B cell (primary cell): ENCODE results near the gene MNAT1. TPM values are rescaled to one million over a fixed set of nuclear protein-coding genes. Genes with fewer than 3 reads are reported as not detected.

Experiments
- ATAC-seq: fragments of 200-7000 bp; cut with Tn5 transposase; one replicate; pipeline ENCODE4 v1.10.0; 2021; ENCODE audit warnings: low read depth, mild to moderate bottlenecking, moderate number of reproducible peaks, moderate library complexity
- CTCF ChIA-PET: fragments of 350-600 bp; sonication (Branson Sonifier 250); formaldehyde crosslinking; loops from one replicate; lab custom pipeline; 2021; ENCODE audit warnings: antibody characterized with exemption, inconsistent platforms; lab: Charles Lee
- POLR2A ChIA-PET: fragments of 350-600 bp; sonication (Branson Sonifier 250); formaldehyde crosslinking; loops from one replicate; lab custom pipeline; 2021; ENCODE audit warnings: antibody characterized with exemption; lab: Charles Lee
- DNase-seq: peaks from one replicate; pipeline ENCODE4 v3.0.0; 2013
- H2AFZ ChIP-seq: 2 replicates; pipeline ENCODE4 v1.6.1; 2012; ENCODE audit warnings: mild to moderate bottlenecking, low read depth, low read length; ENCODE audit not compliant: insufficient read depth, poor library complexity, severe bottlenecking
- H3K27ac ChIP-seq, 2 donors: 1 replicate in 1 of 2; 2 replicates in 1 of 2; pipeline ENCODE4 v1.5.1; 2012 to 2013; ENCODE audit warnings: low read length in 2 of 2, mild to moderate bottlenecking in 2 of 2, moderate library complexity in 1 of 2
- H3K27me3 ChIP-seq, 4 experiments: fragments of 200-600 bp in 1 of 4; sonication (generic) in 1 of 4; replicated peaks in 1 of 4; 1 replicate in 2 of 4; 2 replicates in 2 of 4; pipeline versions ENCODE4 v1.6.1 to v1.7.0; 2013 to 2016; ENCODE audit warnings: low read length in 3 of 4, mild to moderate bottlenecking in 2 of 4, mixed read lengths in 1 of 4, moderate library complexity in 1 of 4; ENCODE audit not compliant: insufficient read depth in 4 of 4, control insufficient read depth in 3 of 4; ENCODE audit errors: control extremely low read depth in 1 of 4
- H3K36me3 ChIP-seq, 2 experiments: replicated peaks in 1 of 2; 1 replicate in 1 of 2; 2 replicates in 1 of 2; pipeline versions ENCODE4 v1.6.1 to v1.7.1; 2013; ENCODE audit warnings: low read length in 1 of 2; ENCODE audit not compliant: insufficient read depth in 2 of 2, control insufficient read depth in 1 of 2; ENCODE audit errors: control extremely low read depth in 1 of 2, extremely low read depth in 1 of 2
- H3K4me1 ChIP-seq, 2 donors: fragments of 200-600 bp in 1 of 2; sonication (generic) in 1 of 2; 1 replicate in 1 of 2; 2 replicates in 1 of 2; pipeline versions ENCODE4 v1.5.1 to v1.6.1; 2013 to 2017; ENCODE audit warnings: low read length in 2 of 2; ENCODE audit not compliant: control insufficient read depth in 2 of 2, insufficient read depth in 2 of 2
- H3K4me2 ChIP-seq: replicated peaks from 2 replicates; pipeline ENCODE3; 2012; ENCODE audit warnings: mild to moderate bottlenecking, low read depth, low read length; ENCODE audit not compliant: poor library complexity, severe bottlenecking
- H3K4me3 ChIP-seq, 5 experiments: fragments of 200-600 bp in 1 of 5; sonication (generic) in 1 of 5; 1 replicate in 3 of 5; 2 replicates in 2 of 5; pipeline versions ENCODE4 v1.5.1 to v1.7.0; 2011 to 2016; ENCODE audit warnings: low read length in 4 of 5, mild to moderate bottlenecking in 4 of 5, low read depth in 2 of 5, control low read depth in 1 of 5, moderate library complexity in 1 of 5; ENCODE audit not compliant: insufficient read depth in 1 of 5; ENCODE audit errors: control extremely low read depth in 1 of 5, extremely low read depth in 1 of 5
- H3K79me2 ChIP-seq: fragments of 200-600 bp; sonication (generic); one replicate; pipeline ENCODE4 v1.6.0; 2016; ENCODE audit warnings: low read length; ENCODE audit not compliant: control insufficient read depth, insufficient read depth
- H3K9ac ChIP-seq: fragments of 200-600 bp; sonication (generic); 2 replicates; pipeline ENCODE4 v1.6.1; 2017; ENCODE audit warnings: mild to moderate bottlenecking, low read length, moderate library complexity
- H3K9me3 ChIP-seq, 3 donors: one replicate each; pipeline versions ENCODE4 v1.6.1 to v1.7.1; 2013; ENCODE audit warnings: low read length in 2 of 3; ENCODE audit not compliant: control insufficient read depth in 2 of 3, insufficient read depth in 1 of 3; ENCODE audit errors: control extremely low read depth in 1 of 3
- H4K20me1 ChIP-seq: 2 replicates; pipeline ENCODE4 v1.6.0; 2012; ENCODE audit warnings: mild to moderate bottlenecking, low read length; ENCODE audit not compliant: insufficient read depth, control insufficient read depth, poor library complexity, severe bottlenecking
- H3K27ac Mint-ChIP-seq: one replicate; pipeline ENCODE4 v1.8.0; 2021; ENCODE audit warnings: mixed read lengths
- H3K27me3 Mint-ChIP-seq: one replicate; pipeline ENCODE4 v1.8.0; 2021; ENCODE audit warnings: mixed read lengths
- H3K4me1 Mint-ChIP-seq: one replicate; pipeline ENCODE4 v1.8.0; 2021; ENCODE audit warnings: mixed read lengths
- H3K4me3 Mint-ChIP-seq: one replicate; pipeline ENCODE4 v1.8.0; 2021; ENCODE audit warnings: mixed read lengths
- H3K9me3 Mint-ChIP-seq: one replicate; pipeline ENCODE4 v1.8.0; 2022; ENCODE audit warnings: mixed read lengths; ENCODE audit not compliant: insufficient read depth
- CTCF ChIP-seq: fragments of 200-600 bp; IDR thresholded peaks from one replicate; pipeline ENCODE4 v1.8.0; 2022; ENCODE audit warnings: antibody characterized with exemption, mild to moderate bottlenecking
- EZH2 ChIP-seq: IDR thresholded peaks from 2 replicates; pipeline ENCODE4 v1.6.1; 2012; ENCODE audit warnings: borderline replicate concordance, low read depth, mild to moderate bottlenecking, moderate library complexity, low read length; ENCODE audit not compliant: insufficient read depth, poor library complexity, severe bottlenecking
- WGBS: methylation state at CpG from one replicate; pipeline ENCODE4 v1.1.5; 2013; ENCODE audit warnings: missing lambda C conversion rate; ENCODE audit not compliant: insufficient coverage; 5-methylcytosine and 5-hydroxymethylcytosine counted together
- intact Hi-C: fragments of 100-400 bp; cut with micrococcal nuclease; formaldehyde crosslinking; loops from one replicate; pipeline ENCODE4 v1.10.0; 2022
- polyA plus RNA-seq: library from polyadenylated mRNA; depleted of rRNA; stranded (reverse); fragments of >200 nt; gene quantifications from 2 replicates; pipeline ENCODE4 v1.2.3, GENCODE V29; 2012
- total RNA-seq, 2 donors: library from RNA; stranded (reverse); fragments of 120-200 nt in 1 of 2; gene quantifications; 1 replicate in 1 of 2; 2 replicates in 1 of 2; pipeline versions ENCODE4 v1.2.3 to v1.2.4, GENCODE V29; 2013 to 2022

MNAT1 gene
- total and polyA plus RNA-seq, 2 donors (not counting 1 experiment from before 2014, with no cell fraction given), result 15.2 to 28.2 TPM

GRCh38 chr14:60926002-60926401 is 191.4 kb downstream of the MNAT1 start:
- Histone ChIP-seq H3K27ac (no peak overlapping the region), H3K36me3 (no peaks in the 10 kb centered on the region), H4K20me1 (no peaks in the 10 kb centered on the region), H3K4me1 (no peaks in the 10 kb centered on the region), H3K4me3 (no peak overlapping the region), H3K9ac (no peak overlapping the region), H2AFZ (no peak overlapping the region), H3K4me2 (no peak overlapping the region), H3K9me3 (no peaks in the 10 kb centered on the region), H3K27me3 (no peaks in the 10 kb centered on the region), H3K79me2 (no peaks in the 10 kb centered on the region)
- no peak overlapping the region for H3K27ac Mint-ChIP-seq
- no peaks in the 10 kb centered on the region for H3K9me3 Mint-ChIP-seq
- ChIA-PET POLR2A (no interaction called here), CTCF (no interaction called here)
- no peak overlapping the region for H3K4me3 Mint-ChIP-seq
- DNase-seq (peak; percentile 27), ATAC-seq (peak; percentile 31)
- intact Hi-C loops, result no loop called here
- no peaks in the 10 kb centered on the region for H3K27me3 Mint-ChIP-seq
- peaks cover 8% of the 10 kb centered on the region for H3K4me1 Mint-ChIP-seq
- no peak for TF ChIP-seq EZH2
- no peak for TF ChIP-seq CTCF
- 25% methylated on average over 1 of the region's 3 CpGs for WGBS

- intact Hi-C loops, result no loop called here
- no peak overlapping the region for H2AFZ ChIP-seq
- Mint-ChIP-seq H3K9me3 (no peaks in the 10 kb centered on the region), H3K27ac (no peak overlapping the region), H3K27me3 (no peaks in the 10 kb centered on the region), H3K4me3 (no peak overlapping the region), H3K4me1 (peaks cover 1% of the 10 kb centered on the region)
- ATAC-seq (no peak), DNase-seq (no peak)
- no peaks in the 10 kb centered on the region for H3K27me3 ChIP-seq
- CTCF ChIA-PET, result no interaction called here
- H3K9ac ChIP-seq, result no peak overlapping the region
- peaks cover 4% of the 10 kb centered on the region for H3K79me2 ChIP-seq
- no peak overlapping the region for H3K27ac ChIP-seq
- no peak overlapping the region for H3K4me2 ChIP-seq
- H3K4me1 ChIP-seq, result no peaks in the 10 kb centered on the region
- POLR2A ChIA-PET, result no interaction called here
- peaks cover 0 to 3% (median 0%) of the 10 kb centered on the region in 3 donors for H3K9me3 ChIP-seq
- no peaks in the 10 kb centered on the region for H3K36me3 ChIP-seq
- no CpG with 5 or more reads among the region's 1 CpG for WGBS
- H4K20me1 ChIP-seq, result no peaks in the 10 kb centered on the region
- TF ChIP-seq CTCF (no peak), EZH2 (no peak)
- no peak overlapping the region for H3K4me3 ChIP-seq
Measured at GRCh38 chr14:60931218-60931617, 196.7 kb downstream of the MNAT1 start.
